H1 (cell line): ENCODE measurements around the gene TGFB1. TPM values are rescaled to one million over a fixed set of nuclear protein-coding genes. Genes with fewer than 3 reads are reported as not detected.

Experiments
- CTCF ChIA-PET: fragments of 300-600 bp; sonication (Branson Sonifier 250); formaldehyde crosslinking; loops from one replicate; lab custom pipeline; 2021; ENCODE audit not compliant: partially characterized antibody; lab: Charles Lee
- POLR2A ChIA-PET: fragments of 300-600 bp; sonication (Branson Sonifier 250); formaldehyde crosslinking; loops from one replicate; lab custom pipeline; 2021; ENCODE audit warnings: inconsistent platforms; ENCODE audit not compliant: partially characterized antibody; lab: Charles Lee
- DNase-seq, 2 experiments: peaks; one replicate each; pipeline versions ENCODE4 v3.0.0 to v3.0.0-alpha.2; 2010 to 2022; ENCODE audit warnings: low spot score in 2 of 2, low read depth in 1 of 2, mixed read lengths in 1 of 2
- FAIRE-seq: peaks from 2 replicates; lab custom pipeline; 2011; peaks lifted over from hg19 to GRCh38; lab: Jason Lieb, UNC
- H2AFZ ChIP-seq: 2 replicates; pipeline ENCODE4 v1.8.1; 2012; ENCODE audit warnings: low read length, inconsistent platforms
- H2AK5ac ChIP-seq: 2 replicates; pipeline ENCODE4 v1.6.1; 2013; ENCODE audit warnings: low read depth, low read length
- H2BK120ac ChIP-seq: replicated peaks from 2 replicates; pipeline ENCODE3; 2013; ENCODE audit warnings: low read depth, low read length, inconsistent platforms
- H2BK12ac ChIP-seq: 2 replicates; pipeline ENCODE4 v1.6.1; 2013; ENCODE audit warnings: low read depth, low read length
- H2BK15ac ChIP-seq: 2 replicates; pipeline ENCODE4 v1.6.1; 2013; ENCODE audit warnings: low read length
- H2BK20ac ChIP-seq: 2 replicates; pipeline ENCODE4 v1.6.1; 2013; ENCODE audit warnings: low read length
- H2BK5ac ChIP-seq: 2 replicates; pipeline ENCODE4 v1.6.1; 2013; ENCODE audit warnings: low read depth, low read length
- H3K14ac ChIP-seq: 2 replicates; pipeline ENCODE4 v1.6.1; 2013; ENCODE audit warnings: inconsistent platforms; ENCODE audit not compliant: insufficient read length
- H3K18ac ChIP-seq: 2 replicates; pipeline ENCODE4 v1.6.1; 2013; ENCODE audit warnings: low read length; ENCODE audit errors: extremely low read depth
- H3K23ac ChIP-seq: 2 replicates; pipeline ENCODE4 v1.6.1; 2013; ENCODE audit warnings: inconsistent platforms; ENCODE audit not compliant: insufficient read length
- H3K23me2 ChIP-seq: 2 replicates; pipeline ENCODE4 v1.6.1; 2013; ENCODE audit warnings: low read depth, low read length
- H3K27ac ChIP-seq: 2 replicates; pipeline ENCODE4 v1.6.1; 2011; ENCODE audit warnings: low read depth, low read length, inconsistent platforms
- H3K27me3 ChIP-seq, 4 experiments: replicated peaks in 1 of 4; 1 replicate in 1 of 4; 2 replicates in 3 of 4; pipeline versions ENCODE4 v1.6.1 to v1.8.1; 2011 to 2013; ENCODE audit warnings: low read length in 3 of 4, mild to moderate bottlenecking in 3 of 4, inconsistent platforms in 2 of 4, mixed read lengths in 2 of 4, moderate library complexity in 1 of 4; ENCODE audit not compliant: control insufficient read depth in 3 of 4, insufficient read depth in 3 of 4; ENCODE audit errors: extremely low read depth in 1 of 4
- H3K36me3 ChIP-seq, 4 experiments: 2 replicates each; pipeline versions ENCODE4 v1.6.1 to v1.8.1; 2011 to 2013; ENCODE audit warnings: mild to moderate bottlenecking in 4 of 4, low read length in 3 of 4, moderate library complexity in 2 of 4, control low read depth in 1 of 4, inconsistent platforms in 1 of 4; ENCODE audit not compliant: insufficient read depth in 4 of 4, control insufficient read depth in 2 of 4
- H3K4ac ChIP-seq: replicated peaks from 2 replicates; pipeline ENCODE3; 2013; ENCODE audit warnings: low read length, low read depth, mixed read lengths, inconsistent platforms; ENCODE audit not compliant: insufficient read length
- H3K4me1 ChIP-seq, 4 experiments: replicated peaks in 1 of 4; 1 replicate in 1 of 4; 2 replicates in 3 of 4; pipeline versions ENCODE4 v1.6.1 to v1.8.1; 2011 to 2013; ENCODE audit warnings: low read length in 3 of 4, inconsistent platforms in 2 of 4, mixed read lengths in 1 of 4; ENCODE audit not compliant: insufficient read depth in 4 of 4, control insufficient read depth in 3 of 4
- H3K4me2 ChIP-seq, 2 experiments: 2 replicates each; pipeline versions ENCODE4 v1.6.1 to v1.8.1; 2011 to 2013; ENCODE audit warnings: low read depth in 2 of 2, low read length in 2 of 2, control low read depth in 1 of 2, inconsistent platforms in 1 of 2, mild to moderate bottlenecking in 1 of 2; ENCODE audit not compliant: insufficient read depth in 1 of 2
- H3K4me3 ChIP-seq, 4 experiments: fragments of 200-600, 300-600 bp in 1 of 4; sonication (generic), shearing (Covaris generic), sonication (Bioruptor Twin) in 1 of 4; 2 replicates each; pipeline versions ENCODE4 v1.5.1 to v1.8.1; 2011 to 2016; ENCODE audit warnings: low read length in 4 of 4, low read depth in 3 of 4, control low read depth in 2 of 4, inconsistent platforms in 2 of 4, mild to moderate bottlenecking in 2 of 4, mixed read lengths in 1 of 4, moderate library complexity in 1 of 4; ENCODE audit not compliant: insufficient read depth in 2 of 4; ENCODE audit errors: extremely low read depth in 1 of 4
- H3K56ac ChIP-seq: replicated peaks from 2 replicates; pipeline ENCODE3; 2013; ENCODE audit warnings: low read depth, mild to moderate bottlenecking, mixed read lengths, low read length, inconsistent platforms; ENCODE audit not compliant: insufficient read length
- H3K79me1 ChIP-seq: 2 replicates; pipeline ENCODE4 v1.6.1; 2013; ENCODE audit warnings: low read depth, low read length, control low read depth
- H3K79me2 ChIP-seq, 2 experiments: 2 replicates each; pipeline versions ENCODE4 v1.6.1 to v1.8.1; 2012 to 2013; ENCODE audit warnings: low read length in 2 of 2, mild to moderate bottlenecking in 2 of 2, inconsistent platforms in 1 of 2; ENCODE audit not compliant: insufficient read depth in 2 of 2, control insufficient read depth in 1 of 2
- H3K9ac ChIP-seq, 4 experiments: replicated peaks in 1 of 4; 1 replicate in 1 of 4; 2 replicates in 3 of 4; pipeline versions ENCODE4 v1.6.1 to v1.8.1; 2011 to 2013; ENCODE audit warnings: low read depth in 3 of 4, low read length in 3 of 4, control low read depth in 2 of 4, mild to moderate bottlenecking in 2 of 4, moderate library complexity in 2 of 4, inconsistent platforms in 1 of 4; ENCODE audit errors: extremely low read depth in 1 of 4
- H3K9me3 ChIP-seq, 2 experiments: 2 replicates each; pipeline versions ENCODE4 v1.6.1 to v1.8.1; 2012 to 2013; ENCODE audit warnings: mild to moderate bottlenecking in 2 of 2, moderate library complexity in 2 of 2, control low read depth in 1 of 2, inconsistent platforms in 1 of 2, low read depth in 1 of 2, low read length in 1 of 2, mixed read lengths in 1 of 2; ENCODE audit not compliant: insufficient read depth in 2 of 2
- H4K20me1 ChIP-seq, 2 experiments: replicated peaks in 1 of 2; 2 replicates each; pipeline versions ENCODE3 to v1.8.1; 2011 to 2013; ENCODE audit warnings: inconsistent platforms in 2 of 2, low read length in 2 of 2, mild to moderate bottlenecking in 1 of 2; ENCODE audit not compliant: insufficient read depth in 2 of 2, control insufficient read depth in 1 of 2
- H4K5ac ChIP-seq: 2 replicates; pipeline ENCODE4 v1.6.1; 2013; ENCODE audit warnings: low read length, low read depth, mixed read lengths, inconsistent platforms; ENCODE audit not compliant: insufficient read length
- H4K8ac ChIP-seq: 2 replicates; pipeline ENCODE4 v1.8.0; 2013; ENCODE audit warnings: mild to moderate bottlenecking, moderate library complexity, low read length, inconsistent platforms; ENCODE audit not compliant: insufficient read depth; ENCODE audit errors: extremely low read depth
- H4K91ac ChIP-seq: replicated peaks from 2 replicates; pipeline ENCODE3; 2013; ENCODE audit warnings: low read length, mixed read lengths, inconsistent platforms; ENCODE audit not compliant: insufficient read length
- JUND ChIP-seq: IDR thresholded peaks from 2 replicates; pipeline ENCODE4 v1.6.1; 2011; ENCODE audit warnings: mild to moderate bottlenecking, improper control_type of control experiment, low read length
- ZNF274 ChIP-seq: IDR thresholded peaks from 2 replicates; pipeline ENCODE4 v1.7.0; 2012; ENCODE audit warnings: low read length, borderline replicate concordance; ENCODE audit errors: extremely low read depth
- WGBS, 2 experiments: shearing (Covaris generic) in 1 of 2; methylation state at CpG; one replicate each; pipeline versions ENCODE4 v1.1.6 to v1.1.7; 2013 to 2015; ENCODE audit warnings: low lambda C conversion rate in 2 of 2, mixed read lengths in 2 of 2, inconsistent platforms in 1 of 2, low coverage in 1 of 2, missing lambda C conversion rate in 1 of 2; ENCODE audit not compliant: insufficient replicate concordance in 2 of 2, insufficient coverage in 1 of 2, insufficient read length in 1 of 2; ENCODE audit errors: extremely low coverage in 1 of 2, missing lambda C conversion rate in 1 of 2; 5-methylcytosine and 5-hydroxymethylcytosine counted together
- polyA plus RNA-seq, 7 experiments: library from polyadenylated mRNA; depleted of rRNA in 3 of 7; stranded (reverse) in 5 of 7; unstranded in 2 of 7; fragments of >200 nt in 5 of 7; fragments of 200-250 nt in 2 of 7; gene quantifications; 1 replicate in 5 of 7; 2 replicates in 1 of 7; 4 replicates in 1 of 7; pipeline versions ENCODE4 v1.2.1 to v1.2.3, GENCODE V29; 2011 to 2013; ENCODE audit warnings: missing spikeins in 2 of 7, mixed read lengths in 2 of 7
- total RNA-seq: library from RNA; stranded (reverse); fragmentation: NEBNext Ultra II Directional; extraction: Animal tissue kit (Norgen Biotek cat#: 25700); gene quantifications from 2 replicates; pipeline ENCODE4 v1.2.1, GENCODE V29; 2021
- TF ChIP-seq, protein P1 (sequence below): IDR thresholded peaks from 2 replicates; pipeline ENCODE4 v1.6.1; 2012; ENCODE audit warnings: inconsistent platforms
- TF ChIP-seq, protein P2 (sequence below): IDR thresholded peaks from 2 replicates; pipeline ENCODE4 v1.6.1; 2012; ENCODE audit warnings: inconsistent platforms

TGFB1 gene
- total and polyA plus RNA-seq, 2 of the 8 experiments (the other 6 are each of a cell fraction or from before 2014, with no cell fraction given), result 1.7 to 10.6 TPM

DNA sequence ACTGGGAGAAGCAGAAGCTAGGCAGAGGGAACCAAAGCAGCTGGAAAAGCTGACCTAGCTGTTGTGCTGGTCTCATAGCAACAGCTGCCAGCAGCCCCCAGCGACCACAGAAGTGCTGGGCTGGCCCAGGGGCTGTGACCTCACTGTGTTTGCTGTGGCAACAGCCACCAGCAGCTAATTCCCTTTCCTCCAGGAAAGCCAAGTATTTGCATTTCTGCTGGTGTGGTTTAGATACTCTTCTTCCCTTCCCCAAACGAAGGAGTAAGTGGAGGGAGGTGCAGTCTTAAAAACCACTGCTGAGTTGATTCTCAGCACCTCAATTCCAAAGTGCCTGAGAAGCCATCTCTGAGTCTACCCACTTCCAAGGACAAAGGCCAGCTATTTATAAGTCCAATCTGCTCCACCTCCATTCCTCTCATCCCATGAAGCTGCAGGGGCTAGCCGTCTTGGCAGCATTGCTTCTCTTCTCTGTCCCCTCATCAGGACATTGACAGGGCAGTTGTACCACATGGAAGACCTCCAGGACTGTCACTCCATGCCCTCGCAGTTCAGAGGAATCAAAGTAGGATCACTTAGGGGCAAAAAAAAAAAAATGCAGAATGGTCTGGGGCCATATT is 55.3 kb downstream of the TGFB1 start:
- no peak overlapping the region for H4K5ac ChIP-seq
- H3K18ac ChIP-seq, result no peak overlapping the region
- POLR2A ChIA-PET, result interaction anchor here (0.6 to 38.6 kb wide), 3 partner anchors 5 to 1437 kb away, joined by 4 to 579 read pairs (median 579); partner anchors contain the start of genes CCDC97 and HNRNPUL1
- no peak overlapping the region for H2AK5ac ChIP-seq
- no peak overlapping the region for H3K27ac ChIP-seq
- WGBS, 2 experiments, result 92% methylated on average over 4 of the region's 4 CpGs; no CpG with 5 or more reads in 1 of the 2 experiments
- H2BK12ac ChIP-seq, result no peak overlapping the region
- no peak overlapping the region for H2BK15ac ChIP-seq
- peaks cover 2% of the 10 kb centered on the region; the same call in 1 of the 2 replicates for H3K79me1 ChIP-seq
- FAIRE-seq (no peak), DNase-seq (no peak)
- no peak overlapping the region for H2BK5ac ChIP-seq
- H3K4me3 ChIP-seq, result no peak overlapping the region
- no peaks in the 10 kb centered on the region for H3K9me3 ChIP-seq
- no peaks in the 10 kb centered on the region for H3K27me3 ChIP-seq
- H3K79me2 ChIP-seq, result no peaks in the 10 kb centered on the region
- CTCF ChIA-PET, result interaction anchor here (0.9 to 7.8 kb wide), 7 partner anchors 8 to 36 kb away, joined by 3 to 63 read pairs (median 3); no protein-coding TSS in a partner anchor
- H3K23ac ChIP-seq, result no peak overlapping the region
- no peak overlapping the region for H3K4me2 ChIP-seq
- no peak overlapping the region for H3K9ac ChIP-seq
- no peak overlapping the region for H2AFZ ChIP-seq
- TF ChIP-seq JUND (no peak), ZNF274 (no peak)
- TF ChIP-seq, protein P1, sequence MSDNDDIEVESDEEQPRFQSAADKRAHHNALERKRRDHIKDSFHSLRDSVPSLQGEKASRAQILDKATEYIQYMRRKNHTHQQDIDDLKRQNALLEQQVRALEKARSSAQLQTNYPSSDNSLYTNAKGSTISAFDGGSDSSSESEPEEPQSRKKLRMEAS, result no peak
- TF ChIP-seq, protein P2, sequence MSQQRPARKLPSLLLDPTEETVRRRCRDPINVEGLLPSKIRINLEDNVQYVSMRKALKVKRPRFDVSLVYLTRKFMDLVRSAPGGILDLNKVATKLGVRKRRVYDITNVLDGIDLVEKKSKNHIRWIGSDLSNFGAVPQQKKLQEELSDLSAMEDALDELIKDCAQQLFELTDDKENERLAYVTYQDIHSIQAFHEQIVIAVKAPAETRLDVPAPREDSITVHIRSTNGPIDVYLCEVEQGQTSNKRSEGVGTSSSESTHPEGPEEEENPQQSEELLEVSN, result no peak
- no peak overlapping the region for H2BK120ac ChIP-seq
- H4K20me1 ChIP-seq, result peaks cover 15 to 23% of the 10 kb centered on the region in 2 experiments
- H4K8ac ChIP-seq, result no peak overlapping the region
- H2BK20ac ChIP-seq, result no peak overlapping the region
- H3K4ac ChIP-seq, result no peak overlapping the region
- no peaks in the 10 kb centered on the region for H3K23me2 ChIP-seq
- no peaks in the 10 kb centered on the region for H3K4me1 ChIP-seq
- H3K56ac ChIP-seq, result no peak overlapping the region
- no peak overlapping the region for H3K14ac ChIP-seq
- H4K91ac ChIP-seq, result no peak overlapping the region
- peaks cover 69 to 98% (median 95%) of the 10 kb centered on the region in 4 experiments for H3K36me3 ChIP-seq
